GM12878 (cell line): ENCODE data around the gene DDAH1.

Experiments used
- ESRRA ChIP-seq: IDR thresholded peaks from 2 replicates; pipeline ENCODE4 v1.6.1; 2012; ENCODE audit warnings: mild to moderate bottlenecking, low read length, improper control_type of control experiment
- POLR2A ChIP-seq: IDR thresholded peaks from 2 replicates; pipeline ENCODE4 v1.6.1; 2011; ENCODE audit warnings: low read depth, mild to moderate bottlenecking, low read length
- ZNF274 ChIP-seq: IDR thresholded peaks from one replicate; pipeline ENCODE4 v1.8.0; 2011; ENCODE audit not compliant: insufficient read length, insufficient read depth
- TF ChIP-seq, protein P1 (sequence below): IDR thresholded peaks from 2 replicates; pipeline ENCODE4 v1.6.1; 2011; ENCODE audit warnings: low read depth, mild to moderate bottlenecking, low read length, moderate library complexity, borderline replicate concordance; ENCODE audit errors: extremely low read depth

DNA sequence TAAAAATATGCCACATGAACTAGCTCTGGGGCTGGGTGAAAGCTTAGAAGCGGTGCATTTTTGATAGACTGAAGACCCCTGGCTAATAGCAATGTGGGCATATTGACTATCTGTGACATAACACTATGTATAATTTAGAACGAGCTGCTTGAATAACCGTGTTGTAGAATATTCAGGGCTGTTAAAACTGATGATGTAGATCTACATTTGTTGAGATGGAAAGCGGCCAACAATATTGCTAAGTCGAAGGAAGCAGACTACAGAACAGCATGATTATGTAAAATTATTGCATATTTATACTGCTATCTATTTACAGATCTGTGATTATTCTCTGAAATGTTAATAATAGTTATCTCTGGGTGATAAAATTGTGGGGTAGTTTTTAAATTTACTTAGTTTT, 147.4 kb downstream of the DDAH1 start:
- TF ChIP-seq POLR2A (no peak), ESRRA (no peak), ZNF274 (no peak)
- TF ChIP-seq, protein P1, sequence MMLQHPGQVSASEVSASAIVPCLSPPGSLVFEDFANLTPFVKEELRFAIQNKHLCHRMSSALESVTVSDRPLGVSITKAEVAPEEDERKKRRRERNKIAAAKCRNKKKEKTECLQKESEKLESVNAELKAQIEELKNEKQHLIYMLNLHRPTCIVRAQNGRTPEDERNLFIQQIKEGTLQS = no peak
